ENCODE results near the gene YWHAH. TPM values are rescaled to one million over a fixed set of nuclear protein-coding genes. Genes with fewer than 3 reads are reported as not detected.

Gene YWHAH
- total RNA-seq, 1 experiment from 2014 or later: 273 TPM

DNA sequence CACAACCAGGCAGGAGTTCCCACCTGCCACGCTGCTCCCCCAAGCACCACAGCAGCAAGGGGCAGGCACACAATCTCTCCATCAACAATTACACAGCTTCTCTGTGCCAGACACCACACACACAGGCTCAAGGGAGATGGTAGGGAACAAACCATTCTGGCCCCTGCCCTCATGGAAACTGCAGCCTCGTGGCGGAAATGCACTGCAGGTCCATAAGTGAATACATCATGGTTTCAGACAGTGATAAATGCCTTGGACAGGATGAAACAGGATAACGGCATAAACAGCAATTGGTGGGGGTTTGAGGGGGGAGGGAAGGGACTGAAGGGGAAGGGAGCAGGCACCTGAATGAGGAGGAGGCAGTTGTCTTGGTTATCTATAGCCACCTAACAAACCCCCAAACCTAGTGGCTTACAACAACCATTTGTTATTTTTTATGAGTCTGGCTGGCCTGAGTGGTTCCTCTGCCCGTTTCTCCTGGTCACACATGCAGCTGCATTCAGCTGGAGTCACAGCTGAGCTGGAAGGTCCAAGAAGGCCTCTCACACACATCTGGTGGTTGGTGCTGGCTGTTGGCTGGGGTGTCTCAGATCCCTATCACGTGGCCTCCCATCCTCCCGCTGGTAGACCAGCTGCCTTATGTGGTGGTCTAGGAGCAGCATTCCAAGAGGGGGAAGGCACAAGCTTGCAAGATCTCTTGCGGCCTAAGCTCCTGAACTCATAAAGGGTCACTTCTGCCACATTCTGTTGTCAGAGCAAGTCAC lies 15.0 kb upstream of the YWHAH start:
- no peak for DNase-seq (ENCODE audit: low read depth in 1 of 2, low spot score in 2 of 2)

DNA sequence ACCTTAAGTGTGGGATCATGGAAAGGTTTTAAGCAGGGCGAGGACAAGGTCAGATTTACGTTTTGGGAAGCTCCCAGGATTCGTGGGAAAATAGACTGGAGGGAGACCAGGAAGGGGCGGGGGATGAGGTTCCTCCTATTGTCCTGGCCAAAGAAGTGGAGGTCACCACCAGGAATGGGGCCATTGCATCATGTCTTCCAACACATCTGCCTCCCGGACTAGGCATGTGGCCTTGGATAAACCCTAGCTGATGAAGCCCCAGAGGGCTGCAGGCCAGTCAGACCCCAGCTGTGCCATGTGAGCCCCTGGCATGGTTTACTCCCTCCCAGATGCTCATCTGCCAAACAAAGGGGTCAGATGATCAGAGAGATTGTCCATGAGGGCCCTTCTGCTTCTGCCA lies 11.5 kb upstream of the YWHAH start:
- no peaks in the 10 kb centered on the region for H3K4me1 ChIP-seq (replicated peaks)
- H3K4me3 ChIP-seq: no peak overlapping the region
- H3K27ac ChIP-seq: no peak overlapping the region
- DNase-seq (ENCODE audit: low read depth in 1 of 2, low spot score in 2 of 2): no peak
- H3K36me3 ChIP-seq: no peaks in the 10 kb centered on the region
- H3K9me3 ChIP-seq (replicated peaks): no peaks in the 10 kb centered on the region
- H3K27me3 ChIP-seq (replicated peaks): no peaks in the 10 kb centered on the region

More for the DNA sequence above, 15.0 kb upstream of the YWHAH start:
- Histone ChIP-seq H3K27ac (no peak overlapping the region), H3K9me3 (replicated peaks) (no peaks in the 10 kb centered on the region), H3K4me3 (no peak overlapping the region), H3K36me3 (no peaks in the 10 kb centered on the region), H3K4me1 (replicated peaks) (no peaks in the 10 kb centered on the region), H3K27me3 (replicated peaks) (peaks cover 2% of the 10 kb centered on the region)

DNA sequence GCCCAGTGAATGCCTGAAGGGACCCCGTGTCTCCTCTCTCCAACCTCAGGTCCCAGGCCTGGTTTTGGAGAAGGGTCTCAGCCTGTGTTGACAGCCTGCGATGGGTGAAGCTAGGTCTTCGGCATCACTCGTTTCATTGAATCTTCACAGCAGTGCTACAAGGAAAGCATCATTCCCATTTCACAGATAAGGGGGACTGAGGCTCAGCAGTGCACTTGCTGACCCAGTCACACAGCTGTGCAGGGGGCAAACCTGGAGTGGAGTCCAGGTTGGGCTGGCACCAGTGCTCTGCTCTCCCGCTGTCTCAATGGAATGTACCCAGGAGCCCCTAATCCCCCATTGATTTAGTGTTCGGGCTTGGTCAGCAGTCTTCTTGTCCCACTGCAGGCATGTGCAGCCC lies 10.9 kb upstream of the YWHAH start:
- DNase-seq (ENCODE audit: low read depth in 1 of 2, low spot score in 2 of 2): no peak
- Histone ChIP-seq H3K9me3 (replicated peaks) (no peaks in the 10 kb centered on the region), H3K4me1 (replicated peaks) (no peaks in the 10 kb centered on the region), H3K36me3 (no peaks in the 10 kb centered on the region), H3K4me3 (no peak overlapping the region), H3K27ac (no peak overlapping the region), H3K27me3 (replicated peaks) (no peaks in the 10 kb centered on the region)

DNA sequence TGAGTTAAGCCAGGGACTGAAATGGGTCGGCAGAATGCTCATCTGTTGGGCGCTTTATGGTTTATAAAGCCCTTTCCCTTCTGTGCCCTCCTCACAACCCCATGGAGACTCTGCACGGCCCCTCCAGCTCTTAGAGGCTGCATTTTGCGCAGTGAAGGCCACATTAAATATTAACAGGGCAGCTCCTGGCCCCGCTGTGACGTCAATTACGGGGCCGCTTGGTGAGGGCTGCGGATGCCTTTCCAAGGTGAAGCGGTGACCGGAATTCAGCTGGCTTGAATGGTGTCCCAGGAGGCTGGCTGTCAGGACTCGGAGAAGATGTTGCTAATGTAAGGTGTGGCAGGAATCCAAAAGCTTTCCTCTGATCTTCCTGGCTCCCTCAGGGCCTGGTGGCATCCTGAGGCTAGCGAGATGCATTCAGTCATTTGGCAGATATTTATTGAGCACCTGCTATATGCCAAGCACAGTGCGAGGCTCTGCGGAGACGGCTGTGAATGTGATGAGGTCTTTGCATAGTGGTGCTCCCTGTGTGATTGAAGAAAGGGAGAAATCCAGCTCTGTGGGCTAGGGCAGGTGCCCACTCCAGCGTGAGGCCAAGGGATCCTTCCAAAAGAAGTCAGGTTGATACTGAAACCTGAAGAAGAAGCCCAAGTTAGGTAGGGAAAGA lies 10.4 kb upstream of the YWHAH start:
- no peaks in the 10 kb centered on the region for H3K9me3 ChIP-seq (replicated peaks)
- no peak overlapping the region for H3K4me3 ChIP-seq
- DNase-seq (ENCODE audit: low read depth in 1 of 2, low spot score in 2 of 2): no peak
- H3K27ac ChIP-seq: no peak overlapping the region
- H3K36me3 ChIP-seq: no peaks in the 10 kb centered on the region
- H3K4me1 ChIP-seq (replicated peaks): no peaks in the 10 kb centered on the region
- H3K27me3 ChIP-seq (replicated peaks): no peaks in the 10 kb centered on the region

DNA sequence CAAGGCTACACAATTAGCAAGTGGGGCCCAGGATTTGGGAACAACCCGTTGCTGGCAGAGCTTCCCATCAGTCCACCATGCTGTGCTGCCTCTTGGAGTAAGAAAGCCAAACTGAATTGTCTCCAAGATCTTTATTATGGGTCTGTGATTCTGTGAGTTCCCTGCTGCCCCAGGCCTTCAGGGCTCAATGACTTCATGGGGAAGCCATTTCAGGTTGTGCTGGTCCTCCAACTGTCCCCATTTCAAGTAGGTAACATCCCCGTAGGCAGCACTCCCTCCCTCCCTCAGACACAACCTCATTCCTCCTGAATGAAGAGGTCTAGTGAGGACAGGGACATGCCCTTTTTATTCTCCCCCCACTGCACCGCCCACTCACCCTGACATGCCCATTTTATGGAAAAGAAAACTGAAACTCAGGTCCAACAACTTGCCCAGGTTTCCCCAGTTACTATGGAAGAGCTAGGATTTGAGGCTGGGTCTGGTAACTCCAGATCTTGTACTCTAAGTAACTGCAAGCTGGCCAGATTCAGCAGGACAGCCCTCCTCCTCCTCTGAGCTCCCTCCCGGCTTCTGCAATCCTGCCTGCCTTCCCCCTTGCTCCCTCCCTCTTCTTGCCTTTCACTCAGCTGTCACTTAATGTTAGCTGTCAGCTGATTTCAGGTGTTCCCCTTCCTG lies 8.2 kb upstream of the YWHAH start:
- no peak overlapping the region for H3K4me3 ChIP-seq
- H3K27ac ChIP-seq: no peak overlapping the region
- no peaks in the 10 kb centered on the region for H3K36me3 ChIP-seq
- H3K4me1 ChIP-seq (replicated peaks): no peaks in the 10 kb centered on the region
- H3K27me3 ChIP-seq (replicated peaks): no peaks in the 10 kb centered on the region
- DNase-seq (ENCODE audit: low read depth in 1 of 2, low spot score in 2 of 2): no peak
- no peaks in the 10 kb centered on the region for H3K9me3 ChIP-seq (replicated peaks)

DNA sequence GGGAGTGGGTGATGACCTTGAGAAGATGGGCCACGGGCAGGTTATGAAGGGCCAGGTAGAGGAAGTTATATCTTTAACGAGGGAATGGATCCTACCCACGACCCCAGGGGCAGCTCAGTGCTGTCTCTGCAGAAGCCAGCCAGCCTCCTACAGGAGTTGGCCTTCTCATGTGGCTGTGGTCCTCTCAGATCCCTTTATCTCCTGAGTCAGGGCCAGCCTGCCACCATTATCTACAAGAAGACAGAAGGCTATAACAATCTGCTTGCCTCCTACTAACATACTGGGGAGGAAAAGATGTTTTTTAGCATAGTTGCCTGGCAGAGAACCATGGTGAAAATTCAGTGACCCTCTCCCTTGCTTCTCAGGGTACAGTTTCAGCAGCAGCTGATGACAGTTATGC lies 7.0 kb upstream of the YWHAH start:
- Histone ChIP-seq H3K4me1 (replicated peaks) (no peaks in the 10 kb centered on the region), H3K36me3 (no peaks in the 10 kb centered on the region), H3K27ac (no peak overlapping the region), H3K27me3 (replicated peaks) (no peaks in the 10 kb centered on the region), H3K4me3 (no peak overlapping the region), H3K9me3 (replicated peaks) (no peaks in the 10 kb centered on the region)
- DNase-seq (ENCODE audit: low read depth in 1 of 2, low spot score in 2 of 2): no peak

DNA sequence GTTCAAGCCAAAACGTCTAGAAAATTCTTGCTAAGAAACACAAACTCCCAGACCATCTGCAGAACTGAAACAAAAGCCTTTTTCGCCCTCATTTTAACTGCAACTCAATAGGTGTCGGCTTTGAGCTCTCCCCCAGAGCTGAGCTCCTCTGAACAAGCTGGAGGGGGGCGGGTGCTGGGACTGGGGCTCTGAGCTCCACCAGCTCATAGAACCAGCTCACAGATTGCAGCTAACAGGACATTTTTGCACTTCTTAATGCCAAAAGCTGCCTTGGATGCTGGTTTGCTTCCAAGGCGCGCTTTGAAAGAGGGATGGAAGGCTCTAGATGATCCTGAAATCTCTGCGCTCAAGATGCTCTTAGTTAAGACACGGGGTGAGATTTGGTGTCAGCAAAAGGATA lies 6.0 kb upstream of the YWHAH start:
- Histone ChIP-seq H3K4me3 (no peak overlapping the region), H3K27ac (no peak overlapping the region), H3K9me3 (replicated peaks) (no peaks in the 10 kb centered on the region), H3K4me1 (replicated peaks) (peaks cover 1% of the 10 kb centered on the region), H3K36me3 (no peaks in the 10 kb centered on the region), H3K27me3 (replicated peaks) (no peaks in the 10 kb centered on the region)
- no peak for DNase-seq (ENCODE audit: low read depth in 1 of 2, low spot score in 2 of 2)

DNA sequence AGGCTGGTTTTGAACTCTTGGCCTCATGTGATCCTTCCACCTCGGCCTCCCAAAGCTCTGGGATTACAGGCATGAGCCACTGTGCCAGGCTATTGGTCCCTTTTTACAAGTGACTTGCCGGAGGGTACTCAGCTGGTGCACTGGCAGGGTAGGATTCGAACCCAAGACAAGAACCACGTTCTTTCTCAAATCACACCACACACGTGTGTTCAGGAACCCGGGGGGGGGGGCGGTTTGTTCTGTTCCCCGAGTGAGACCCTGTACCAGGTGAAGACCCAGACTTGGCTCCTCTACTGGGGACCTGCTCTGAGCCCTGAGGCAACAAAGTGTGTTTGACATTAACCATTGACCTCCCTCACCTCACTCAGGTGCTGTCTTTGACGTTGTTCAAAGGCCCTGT lies 3.8 kb upstream of the YWHAH start:
- Histone ChIP-seq H3K27ac (no peak overlapping the region), H3K4me1 (replicated peaks) (peaks cover 12% of the 10 kb centered on the region), H3K36me3 (peaks cover 12% of the 10 kb centered on the region), H3K4me3 (no peak overlapping the region), H3K9me3 (replicated peaks) (peaks cover 5% of the 10 kb centered on the region), H3K27me3 (replicated peaks) (no peaks in the 10 kb centered on the region)
- DNase-seq (ENCODE audit: low read depth in 1 of 2, low spot score in 2 of 2): no peak

DNA sequence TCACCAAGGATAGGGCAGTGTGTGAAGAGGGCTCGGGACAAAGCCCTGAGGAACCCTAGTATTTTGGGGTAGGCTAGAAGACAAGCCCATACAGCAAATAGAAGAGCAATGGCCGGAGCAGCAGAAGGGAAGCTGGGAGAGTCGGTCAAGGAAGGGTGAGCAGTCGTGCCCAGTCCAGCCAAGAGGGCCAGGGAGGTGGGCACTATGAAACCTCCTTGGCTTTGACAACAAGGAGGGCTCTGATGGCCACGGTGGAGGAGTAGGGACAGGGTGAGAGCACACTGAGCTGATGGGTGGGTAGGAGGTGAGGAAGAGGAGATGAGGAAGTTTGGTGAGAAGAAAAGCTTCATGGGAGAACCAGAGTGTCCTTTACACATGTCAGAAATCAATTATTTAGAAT lies 2.2 kb upstream of the YWHAH start:
- Histone ChIP-seq H3K4me1 (replicated peaks) (peaks cover 28% of the 10 kb centered on the region), H3K9me3 (replicated peaks) (peaks cover 5% of the 10 kb centered on the region), H3K27ac (no peak overlapping the region), H3K36me3 (peaks cover 26% of the 10 kb centered on the region), H3K4me3 (no peak overlapping the region), H3K27me3 (replicated peaks) (no peaks in the 10 kb centered on the region)
- no peak for DNase-seq (ENCODE audit: low read depth in 1 of 2, low spot score in 2 of 2)

DNA sequence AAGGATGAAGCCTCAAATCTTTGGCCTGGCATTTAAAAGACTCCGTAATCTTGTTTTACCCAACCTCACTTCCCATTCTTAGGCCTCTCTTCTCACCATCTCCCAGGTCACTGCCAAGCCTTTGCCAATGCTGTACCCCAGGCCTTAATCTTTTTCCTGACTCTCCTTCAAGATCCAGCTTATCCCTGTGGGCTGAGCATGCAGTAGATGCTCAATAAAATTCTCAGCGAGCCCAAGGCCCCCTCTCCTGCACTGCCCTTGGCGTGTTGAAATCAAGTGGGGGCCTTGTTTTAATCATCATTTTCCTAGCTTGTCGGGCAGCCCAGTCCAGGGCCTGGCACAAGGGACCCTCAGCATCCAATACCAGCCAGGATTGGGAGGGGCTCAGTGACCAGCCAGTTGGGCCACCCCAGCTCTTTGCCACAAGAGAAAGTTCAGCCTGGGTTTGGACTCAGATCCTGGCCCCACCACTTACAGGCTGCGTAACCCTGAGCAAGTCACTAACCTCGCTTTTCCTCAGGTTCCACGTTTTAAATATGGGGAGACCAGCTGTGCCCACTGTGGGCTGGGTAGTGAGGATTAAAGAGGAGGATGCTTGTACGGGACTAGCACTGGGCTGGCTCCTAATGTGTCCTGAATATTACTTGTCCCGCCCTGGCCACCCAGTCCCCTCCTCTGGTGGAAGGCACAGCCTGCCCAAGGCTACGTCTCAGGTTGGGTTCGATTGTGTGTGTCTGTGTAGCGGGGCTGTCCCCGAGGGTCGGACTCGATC lies 943 bp upstream of the YWHAH start:
- Histone ChIP-seq H3K36me3 (peaks cover 39% of the 10 kb centered on the region), H3K4me1 (replicated peaks) (peaks cover 28% of the 10 kb centered on the region), H3K4me3 (peak overlapping the region; percentile 100), H3K27ac (peak overlapping the region; percentile 97), H3K27me3 (replicated peaks) (no peaks in the 10 kb centered on the region), H3K9me3 (replicated peaks) (peaks cover 5% of the 10 kb centered on the region)
- no peak for DNase-seq (ENCODE audit: low read depth in 1 of 2, low spot score in 2 of 2)

DNA sequence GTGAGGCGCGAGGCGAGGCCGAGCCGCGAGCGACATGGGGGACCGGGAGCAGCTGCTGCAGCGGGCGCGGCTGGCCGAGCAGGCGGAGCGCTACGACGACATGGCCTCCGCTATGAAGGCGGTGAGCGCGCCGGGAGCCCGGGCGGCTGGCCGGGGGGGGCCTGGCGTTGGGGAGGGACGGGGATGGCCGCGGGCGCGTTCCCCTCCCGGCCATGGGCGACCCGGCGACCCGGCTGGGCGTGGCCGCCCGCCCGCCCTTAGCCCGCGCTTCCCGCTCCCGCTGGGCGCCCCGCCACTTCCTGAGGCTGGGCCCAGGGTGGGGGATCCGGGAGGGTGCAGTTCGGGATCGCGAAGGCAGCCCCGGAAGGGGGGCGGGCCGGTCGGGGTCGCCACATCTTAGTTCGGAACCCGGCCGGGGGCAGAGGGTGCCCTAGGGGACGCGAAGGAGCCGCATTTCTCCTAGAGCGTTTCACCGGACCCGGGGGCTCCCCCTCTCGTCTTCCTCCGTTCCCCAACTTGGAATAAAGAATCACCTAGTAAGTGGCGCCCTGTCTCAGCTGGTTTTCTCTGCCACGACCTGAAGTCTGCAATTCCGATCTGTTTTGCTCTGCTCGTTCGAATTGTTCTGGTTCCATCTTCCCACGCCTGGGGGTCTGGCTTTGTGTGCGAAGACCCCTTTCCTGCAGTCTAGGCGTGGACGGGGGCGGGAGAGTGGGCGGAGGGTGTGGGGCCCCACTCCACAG lies 536 bp downstream of the YWHAH start:
- H3K36me3 ChIP-seq: peaks cover 51% of the 10 kb centered on the region
- peak overlapping the region; percentile 97 for H3K27ac ChIP-seq
- H3K9me3 ChIP-seq (replicated peaks): peaks cover 5% of the 10 kb centered on the region
- H3K4me3 ChIP-seq: peak overlapping the region; percentile 100
- no peaks in the 10 kb centered on the region for H3K27me3 ChIP-seq (replicated peaks)
- peak in 1 of 2 experiments; percentile 55 for DNase-seq (ENCODE audit: low read depth in 1 of 2, low spot score in 2 of 2)
- peaks cover 28% of the 10 kb centered on the region for H3K4me1 ChIP-seq (replicated peaks)

DNA sequence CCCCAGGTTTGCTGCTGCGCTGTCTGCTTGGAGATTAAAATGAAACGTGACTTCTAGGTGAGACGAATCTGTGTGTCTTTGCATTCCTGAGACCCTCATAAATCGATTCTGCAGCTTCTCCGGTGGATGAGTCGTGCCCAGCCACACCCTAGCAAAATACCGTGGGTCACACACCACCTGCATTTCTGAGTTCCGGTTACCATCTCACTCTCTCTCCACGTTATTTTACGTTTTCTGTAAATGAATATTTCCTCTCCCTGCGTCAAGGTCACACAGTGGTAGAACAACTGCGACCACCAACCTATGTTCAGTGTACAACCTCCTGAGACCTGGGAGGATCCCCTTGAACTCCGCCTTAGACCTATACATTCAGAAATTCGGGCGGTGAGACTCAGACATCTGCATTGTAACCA lies 1.1 kb downstream of the YWHAH start:
- H3K27me3 ChIP-seq (replicated peaks): no peaks in the 10 kb centered on the region
- peaks cover 56% of the 10 kb centered on the region for H3K36me3 ChIP-seq
- H3K4me3 ChIP-seq: peak overlapping the region; percentile 100
- peaks cover 31% of the 10 kb centered on the region for H3K4me1 ChIP-seq (replicated peaks)
- peaks cover 5% of the 10 kb centered on the region for H3K9me3 ChIP-seq (replicated peaks)
- peak overlapping the region; percentile 97 for H3K27ac ChIP-seq
- DNase-seq (ENCODE audit: low read depth in 1 of 2, low spot score in 2 of 2): no peak
